GM19372 (cell line): ENCODE data around the gene CCDC92.

Source experiments
- ATAC-seq: cut with Tn5 transposase; IDR thresholded peaks from one replicate; pipeline ENCODE4 v1.9.1; 2021; ENCODE audit warnings: mild to moderate bottlenecking, low read depth, moderate library complexity; ENCODE audit not compliant: unreplicated experiment

CCDC92 gene

DNA sequence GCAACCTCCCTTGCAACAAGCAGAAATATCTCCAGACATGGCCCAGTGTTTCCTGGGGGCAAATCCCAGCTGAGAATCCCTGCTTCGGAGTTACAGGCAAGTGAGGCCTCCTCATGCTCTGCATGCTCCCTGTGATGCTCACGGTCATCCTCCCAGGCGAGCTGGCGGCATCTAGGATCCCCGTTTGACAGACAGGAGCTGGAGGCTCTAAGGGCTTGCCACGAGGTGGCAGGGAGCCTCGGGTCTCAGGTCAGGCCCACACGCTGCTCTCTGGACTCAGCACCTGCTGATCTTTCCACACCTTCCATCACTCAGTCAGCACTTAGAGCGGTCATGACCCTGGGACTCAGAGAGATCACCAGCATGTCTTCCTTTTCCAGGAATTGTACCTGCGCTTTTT lies 79.8 kb downstream of the CCDC92 start:
- no peak for ATAC-seq

DNA sequence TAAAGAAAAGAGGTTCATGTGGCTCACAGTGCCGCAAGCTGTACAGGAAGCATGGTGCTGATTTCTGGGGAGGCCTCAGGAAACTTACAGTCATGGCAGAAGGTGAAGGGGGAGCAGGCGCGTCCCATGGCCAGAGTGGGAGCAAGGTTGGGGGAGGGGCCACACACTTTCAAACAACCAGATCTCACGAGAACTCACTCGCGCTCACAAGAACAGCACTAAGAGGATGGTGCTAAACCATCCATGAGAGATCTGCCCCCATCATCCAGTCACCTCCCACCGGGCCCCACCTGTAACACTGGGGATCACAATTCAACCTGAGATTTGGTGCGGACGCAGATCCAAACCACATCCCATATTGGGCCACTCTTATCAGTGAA lies 80.5 kb downstream of the CCDC92 start:
- ATAC-seq: no peak

DNA sequence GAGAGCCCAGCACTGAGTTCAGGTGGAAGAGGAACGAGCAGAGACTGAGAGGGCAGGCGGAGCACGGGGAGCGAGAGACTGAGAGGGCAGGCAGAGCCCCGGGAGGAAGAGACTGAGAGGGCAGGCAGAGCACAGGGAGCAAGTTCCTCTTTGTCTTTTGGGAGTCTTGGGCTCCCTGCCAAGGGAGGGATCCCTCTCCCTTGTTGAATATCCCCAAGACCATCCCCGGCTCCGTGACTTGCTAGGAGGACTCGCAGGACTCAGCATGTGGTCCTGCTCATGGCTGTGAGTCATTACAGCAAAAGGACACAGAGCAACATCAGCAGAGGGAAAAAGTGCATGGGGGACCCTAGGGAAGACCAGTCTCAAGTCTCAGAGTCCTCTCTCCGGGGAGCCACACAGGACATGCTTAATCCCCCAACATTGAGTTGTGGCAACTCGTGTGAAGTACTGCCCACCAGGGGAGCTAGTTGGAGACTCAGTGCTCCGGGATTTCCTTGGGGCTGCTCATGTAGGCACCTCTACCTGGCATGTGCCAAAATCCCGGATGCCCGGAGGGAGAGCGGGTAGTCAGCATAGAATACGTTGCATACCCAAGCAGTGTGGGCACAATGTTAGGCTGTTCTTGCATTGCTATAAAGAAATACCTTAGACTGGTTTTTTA lies 81.0 kb downstream of the CCDC92 start:
- ATAC-seq: no peak

DNA sequence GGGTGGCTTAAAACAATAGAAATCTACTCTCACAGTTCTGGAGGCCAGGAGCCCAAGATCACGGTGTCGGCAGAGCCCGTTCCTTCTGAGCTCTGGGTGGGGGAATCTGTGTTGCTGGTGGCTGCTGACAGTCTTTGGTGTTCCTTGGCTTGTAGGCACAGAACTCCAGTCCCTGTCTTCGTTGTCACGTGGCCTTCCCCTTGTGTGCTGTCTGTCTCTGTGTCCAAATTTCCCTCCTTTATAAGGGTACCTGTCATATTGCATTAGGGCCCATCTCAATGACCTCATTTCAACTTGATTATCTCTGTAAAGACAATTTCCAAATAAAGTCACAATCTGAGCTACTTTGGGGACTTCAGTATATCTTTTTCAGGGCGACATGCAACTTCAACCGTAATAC lies 81.6 kb downstream of the CCDC92 start:
- no peak for ATAC-seq

DNA sequence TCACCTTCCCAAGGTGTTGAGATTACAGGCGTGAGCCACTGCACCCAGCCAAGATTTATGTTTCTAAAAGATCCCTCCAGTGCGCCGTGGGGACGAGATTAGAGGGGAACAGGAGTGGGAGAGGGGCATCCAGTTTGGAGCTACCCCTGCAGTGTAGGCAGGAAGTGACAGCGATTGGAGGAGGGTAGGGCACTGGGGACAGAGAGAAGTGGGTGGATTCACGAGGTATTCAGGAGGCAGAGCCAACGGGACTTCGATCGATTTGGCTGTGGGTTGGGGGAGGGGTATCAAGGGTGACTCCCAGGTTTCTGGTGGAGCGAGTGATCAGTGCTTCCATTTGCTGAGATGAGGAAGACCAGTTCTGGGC lies 82.1 kb downstream of the CCDC92 start:
- ATAC-seq: no peak

DNA sequence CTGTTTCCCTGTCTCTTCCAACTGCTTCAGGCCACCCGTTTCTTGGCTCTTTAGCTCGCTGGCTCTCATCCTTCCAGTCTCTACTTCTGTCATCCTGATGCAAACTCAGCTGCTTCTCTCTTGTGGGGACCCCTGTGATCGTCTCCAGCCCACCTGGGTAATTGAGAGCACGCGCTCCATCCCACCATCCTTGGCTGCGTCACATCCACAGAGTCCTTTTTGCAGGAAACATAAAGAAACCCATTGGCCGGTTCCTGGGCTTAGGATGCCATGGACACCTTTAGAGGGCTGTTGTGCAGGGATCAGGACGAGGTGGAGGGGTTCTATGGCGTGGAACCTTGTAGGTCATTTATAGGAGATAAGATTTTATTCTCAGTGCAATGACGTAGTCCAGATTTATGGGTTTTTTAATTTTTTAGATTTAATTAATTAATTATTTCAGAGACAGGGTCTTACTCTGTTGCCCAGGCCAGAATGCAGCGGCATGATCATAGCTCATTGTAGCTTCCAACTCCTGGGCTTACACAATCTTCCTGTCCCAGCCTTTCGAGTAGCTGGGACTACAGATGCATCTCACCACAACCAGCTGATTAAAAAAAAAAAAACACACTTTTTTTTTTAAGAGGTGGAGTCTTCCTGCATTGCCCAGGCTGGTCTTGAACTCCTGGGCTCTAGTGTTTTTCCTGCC lies 82.6 kb downstream of the CCDC92 start:
- no peak for ATAC-seq

DNA sequence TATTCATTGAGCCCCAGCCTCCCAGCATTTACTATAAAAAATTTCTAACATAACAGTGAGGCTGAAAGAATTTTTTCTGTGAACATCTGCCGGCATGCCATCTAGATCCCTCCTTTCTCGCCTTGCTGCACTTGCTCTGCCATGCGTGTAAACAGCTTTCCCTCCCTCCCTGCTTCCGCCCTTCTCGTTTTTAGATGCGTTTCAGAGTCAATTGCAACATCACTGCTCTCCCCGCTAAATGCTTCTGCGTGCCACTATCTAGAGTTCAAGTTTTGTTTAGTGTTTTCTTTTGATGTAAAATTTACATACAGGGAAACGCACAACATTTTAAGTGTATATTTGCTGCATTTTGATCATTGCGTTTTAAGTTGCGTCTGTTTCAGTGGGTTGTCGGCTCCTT lies 83.6 kb downstream of the CCDC92 start:
- no peak for ATAC-seq

DNA sequence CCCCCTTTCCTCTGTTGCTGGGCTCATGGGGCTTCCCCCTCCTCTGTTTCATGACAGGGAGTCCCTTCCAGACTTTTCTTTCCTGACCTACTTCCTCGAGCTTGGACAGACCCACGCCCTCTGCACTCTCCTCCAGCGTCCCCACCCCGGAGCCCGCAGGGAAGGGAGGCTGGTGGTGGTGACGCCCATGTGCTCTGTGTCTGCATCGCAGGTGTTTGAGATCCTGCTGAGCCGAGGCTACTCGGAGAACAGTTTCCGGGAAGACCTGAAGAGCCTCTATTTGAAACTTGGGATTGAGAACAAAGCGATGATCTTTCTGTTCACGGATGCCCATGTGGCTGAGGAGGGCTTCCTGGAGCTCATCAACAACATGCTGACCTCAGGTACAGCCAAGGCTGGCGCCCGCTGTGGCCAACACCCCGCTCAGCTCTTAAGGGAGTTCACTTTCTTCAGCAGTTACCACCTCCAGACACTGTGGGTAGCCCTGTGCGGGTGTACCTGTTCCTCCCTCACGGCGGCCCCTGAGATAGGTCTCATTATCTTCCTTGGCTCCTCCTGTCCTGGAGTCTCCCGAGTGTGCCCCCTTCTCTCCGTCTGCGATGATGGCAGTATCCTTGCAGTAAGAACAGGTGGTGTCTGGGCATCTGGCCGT lies 85.6 kb downstream of the CCDC92 start:
- no peak for ATAC-seq

DNA sequence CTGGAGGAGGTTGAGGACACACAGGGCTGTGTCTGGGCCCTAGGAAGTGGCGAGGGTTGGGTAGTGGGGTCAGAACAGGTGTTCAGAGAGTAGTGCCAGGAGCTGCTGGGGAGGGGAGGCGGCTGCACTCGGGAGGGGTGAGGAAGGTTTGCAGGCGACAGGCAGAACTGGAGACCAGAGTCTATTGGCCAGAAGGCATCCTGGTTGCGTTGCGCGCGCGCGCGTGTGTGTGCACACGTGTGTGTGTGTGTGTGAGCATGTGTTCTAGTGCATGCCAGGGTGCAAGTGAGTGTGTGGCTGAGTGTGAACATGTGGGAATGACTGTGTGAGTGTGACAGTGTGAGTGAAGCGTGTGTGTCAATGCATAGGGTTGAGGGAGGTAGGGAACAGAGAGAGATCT lies 86.4 kb downstream of the CCDC92 start:
- no peak for ATAC-seq
